PC-3 (cell line): ENCODE results near the gene CPA3. TPM values are rescaled to one million over a fixed set of nuclear protein-coding genes. Genes with fewer than 3 reads are reported as not detected.

Source experiments
- ATAC-seq: fragments of 200-7000 bp; cut with Tn5 transposase; 2 replicates; pipeline ENCODE4 v1.9.1; 2020; ENCODE audit warnings: mild to moderate bottlenecking, moderate library complexity
- BruUV-seq: library from RNA; stranded (reverse); fragments of 400-500 nt; replicated peaks from 2 replicates; lab custom pipeline; 2021; lab: Mats Ljungman, UMichigan
- CTCF ChIA-PET: fragments of 300-600 bp; sonication (Branson Sonifier 250); formaldehyde crosslinking; loops from one replicate; lab custom pipeline; 2022; ENCODE audit warnings: antibody characterized with exemption; lab: Charles Lee
- POLR2A ChIA-PET: fragments of 300-600 bp; sonication (Branson Sonifier 250); formaldehyde crosslinking; loops from one replicate; lab custom pipeline; 2022; ENCODE audit warnings: antibody characterized with exemption; ENCODE audit not compliant: unreplicated experiment; lab: Charles Lee
- DNase-seq: peaks from one replicate; pipeline ENCODE4 v3.0.0-alpha.2; 2015
- H2AFZ ChIP-seq: fragments of 300-600 bp; sonication (generic); 2 replicates; pipeline ENCODE4 v1.6.0; 2016; ENCODE audit warnings: antibody characterized with exemption, low read length
- H3F3A ChIP-seq: fragments of 300-600 bp; sonication (generic); one replicate; pipeline ENCODE4 v1.6.0; 2017; ENCODE audit warnings: antibody characterized with exemption, low read length, control low read depth, mild to moderate bottlenecking; ENCODE audit not compliant: unreplicated experiment
- H3K27ac ChIP-seq: fragments of 300-600 bp; sonication (generic); 2 replicates; pipeline ENCODE4 v1.5.1; 2016; ENCODE audit warnings: mild to moderate bottlenecking, low read length
- H3K27me3 ChIP-seq: fragments of 300-600 bp; sonication (generic); 2 replicates; pipeline ENCODE4 v1.6.1; 2016; ENCODE audit warnings: low read length, mixed read lengths
- H3K36me3 ChIP-seq: fragments of 300-600 bp; sonication (generic); 2 replicates; pipeline ENCODE4 v1.6.1; 2016; ENCODE audit warnings: low read depth, mixed run types, low read length, mixed read lengths
- H3K4me1 ChIP-seq: fragments of 300-600 bp; sonication (generic); 2 replicates; pipeline ENCODE4 v1.5.1; 2016; ENCODE audit warnings: low read length; ENCODE audit not compliant: insufficient read depth
- H3K4me2 ChIP-seq: fragments of 300-600 bp; sonication (generic); 2 replicates; pipeline ENCODE4 v1.6.0; 2016; ENCODE audit warnings: low read length
- H3K4me3 ChIP-seq: fragments of 300-600 bp; sonication (generic); 2 replicates; pipeline ENCODE4 v1.5.1; 2016; ENCODE audit warnings: mild to moderate bottlenecking, low read length, mixed read lengths
- H3K79me2 ChIP-seq: fragments of 300-600 bp; sonication (generic); 2 replicates; pipeline ENCODE4 v1.6.1; 2017; ENCODE audit warnings: low read length, mixed read lengths
- H3K9ac ChIP-seq: fragments of 300-600 bp; sonication (generic); 2 replicates; pipeline ENCODE4 v1.6.0; 2016; ENCODE audit warnings: mild to moderate bottlenecking, low read length
- H3K9me2 ChIP-seq: fragments of 300-600 bp; sonication (generic); replicated peaks from 2 replicates; pipeline ENCODE4 v1.6.1; 2016; ENCODE audit warnings: mixed run types, low read length, mixed read lengths
- H3K9me3 ChIP-seq: fragments of 300-600 bp; sonication (generic); 2 replicates; pipeline ENCODE4 v1.6.1; 2016; ENCODE audit warnings: low read length, mixed read lengths
- H4K20me1 ChIP-seq: fragments of 300-600 bp; sonication (generic); 2 replicates; pipeline ENCODE4 v1.6.1; 2016; ENCODE audit warnings: low read length, mixed read lengths
- CTCF ChIP-seq: fragments of 300-600 bp; sonication (generic); conservative IDR thresholded peaks from 2 replicates; pipeline ENCODE4 v1.5.1; 2017; ENCODE audit warnings: antibody characterized with exemption, low read depth, mild to moderate bottlenecking, low read length
- EZH2 ChIP-seq: fragments of 300-600 bp; sonication (generic); IDR thresholded peaks from one replicate; pipeline ENCODE4 v1.6.1; 2017; ENCODE audit warnings: antibody characterized with exemption, mild to moderate bottlenecking, low read length; ENCODE audit not compliant: unreplicated experiment
- EZH2phosphoT487 ChIP-seq: fragments of 300-600 bp; sonication (generic); IDR thresholded peaks from 2 replicates; pipeline ENCODE4 v1.6.1; 2018; ENCODE audit warnings: mild to moderate bottlenecking, antibody characterized with exemption, low read length, borderline replicate concordance
- intact Hi-C: fragments of 100-400 bp; cut with micrococcal nuclease; formaldehyde crosslinking; loops from 2 replicates; pipeline ENCODE4 v1.9.0; 2023
- total RNA-seq: library from RNA; depleted of rRNA; stranded (reverse); fragments of >200 nt; gene quantifications from 2 replicates; pipeline ENCODE4 v1.2.3, GENCODE V29; 2014

Gene CPA3
- total RNA-seq, 1 experiment from 2014 or later: not detected

GRCh38 chr3:148840451-148840850, 24.6 kb upstream of the CPA3 start:
- no TSS peak for BruUV-seq
- TF ChIP-seq EZH2 (no peak), CTCF (no peak)
- H2AFZ ChIP-seq: no peak overlapping the region
- no peaks in the 10 kb centered on the region for H4K20me1 ChIP-seq
- no peaks in the 10 kb centered on the region for H3K4me1 ChIP-seq
- CTCF ChIA-PET: no interaction called here
- H3K79me2 ChIP-seq: no peaks in the 10 kb centered on the region
- no peaks in the 10 kb centered on the region for H3K36me3 ChIP-seq
- POLR2A ChIA-PET: no interaction called here
- H3K27ac ChIP-seq: no peak overlapping the region
- H3K9ac ChIP-seq: no peak overlapping the region
- H3K9me2 ChIP-seq: no peaks in the 10 kb centered on the region
- ATAC-seq (no peak), DNase-seq (no peak)
- H3K4me2 ChIP-seq: no peak overlapping the region
- no peak overlapping the region for H3K4me3 ChIP-seq
- H3K9me3 ChIP-seq: no peaks in the 10 kb centered on the region
- H3F3A ChIP-seq: no peaks in the 10 kb centered on the region
- peaks cover 44% of the 10 kb centered on the region for H3K27me3 ChIP-seq
- intact Hi-C loops: no loop called here

GRCh38 chr3:148845756-148846395, 19.2 kb upstream of the CPA3 start:
- Histone ChIP-seq H3K4me1 (no peaks in the 10 kb centered on the region), H3K36me3 (no peaks in the 10 kb centered on the region), H3K4me2 (no peak overlapping the region), H3K27me3 (peaks cover 11% of the 10 kb centered on the region), H2AFZ (no peak overlapping the region), H3K4me3 (no peak overlapping the region), H3K27ac (no peak overlapping the region), H4K20me1 (no peaks in the 10 kb centered on the region), H3K79me2 (no peaks in the 10 kb centered on the region), H3K9ac (no peak overlapping the region), H3K9me2 (no peaks in the 10 kb centered on the region), H3F3A (no peaks in the 10 kb centered on the region), H3K9me3 (no peaks in the 10 kb centered on the region)
- no TSS peak for BruUV-seq
- intact Hi-C loops: no loop called here
- CTCF ChIA-PET: no interaction called here
- POLR2A ChIA-PET: no interaction called here
- TF ChIP-seq CTCF: no peak
- no peak for TF ChIP-seq EZH2
- ATAC-seq (no peak), DNase-seq (no peak)

- ChIA-PET CTCF (no interaction called here), POLR2A (no interaction called here)
- Histone ChIP-seq H3K4me1 (no peaks in the 10 kb centered on the region), H3K9ac (no peak overlapping the region), H3K9me2 (no peaks in the 10 kb centered on the region), H3K4me2 (no peak overlapping the region), H3K79me2 (no peaks in the 10 kb centered on the region), H3K27ac (no peak overlapping the region), H2AFZ (no peak overlapping the region), H3F3A (no peaks in the 10 kb centered on the region), H3K4me3 (no peak overlapping the region), H3K36me3 (no peaks in the 10 kb centered on the region), H3K27me3 (peaks cover 10% of the 10 kb centered on the region), H4K20me1 (no peaks in the 10 kb centered on the region), H3K9me3 (no peaks in the 10 kb centered on the region)
- no peak for DNase-seq
- intact Hi-C loops: no loop called here
- BruUV-seq: no TSS peak
- no peak for ATAC-seq
- TF ChIP-seq CTCF: no peak
- no peak for TF ChIP-seq EZH2phosphoT487
- no peak for TF ChIP-seq EZH2
Observed at GRCh38 chr3:148847351-148847750, 17.7 kb upstream of the CPA3 start.
